PC-3 (cell line): ENCODE data around the gene ADAT2.

Source experiments
- CTCF ChIP-seq: fragments of 300-600 bp; sonication (generic); conservative IDR thresholded peaks from 2 replicates; pipeline ENCODE4 v1.5.1; 2017; ENCODE audit warnings: antibody characterized with exemption, low read depth, mild to moderate bottlenecking, low read length
- EZH2 ChIP-seq: fragments of 300-600 bp; sonication (generic); IDR thresholded peaks from one replicate; pipeline ENCODE4 v1.6.1; 2017; ENCODE audit warnings: antibody characterized with exemption, mild to moderate bottlenecking, low read length; ENCODE audit not compliant: unreplicated experiment
- EZH2phosphoT487 ChIP-seq: fragments of 300-600 bp; sonication (generic); IDR thresholded peaks from 2 replicates; pipeline ENCODE4 v1.6.1; 2018; ENCODE audit warnings: mild to moderate bottlenecking, antibody characterized with exemption, low read length, borderline replicate concordance

- peak; percentile 93 for TF ChIP-seq CTCF
- no peak for TF ChIP-seq EZH2phosphoT487
- no peak for TF ChIP-seq EZH2
Observed at GRCh38 chr6:143427109-143427817, 23.2 kb downstream of the ADAT2 start.
